GM12873 (cell line): ENCODE results near the gene LDLRAD4.

Experiments used
- TF ChIP-seq, protein P1 (sequence below): IDR thresholded peaks from 2 replicates; pipeline ENCODE4 v1.5.1; 2012; ENCODE audit warnings: low read depth, mild to moderate bottlenecking, moderate library complexity, low read length, control low read depth; ENCODE audit not compliant: insufficient read depth; ENCODE audit errors: missing control alignments

Gene LDLRAD4

DNA sequence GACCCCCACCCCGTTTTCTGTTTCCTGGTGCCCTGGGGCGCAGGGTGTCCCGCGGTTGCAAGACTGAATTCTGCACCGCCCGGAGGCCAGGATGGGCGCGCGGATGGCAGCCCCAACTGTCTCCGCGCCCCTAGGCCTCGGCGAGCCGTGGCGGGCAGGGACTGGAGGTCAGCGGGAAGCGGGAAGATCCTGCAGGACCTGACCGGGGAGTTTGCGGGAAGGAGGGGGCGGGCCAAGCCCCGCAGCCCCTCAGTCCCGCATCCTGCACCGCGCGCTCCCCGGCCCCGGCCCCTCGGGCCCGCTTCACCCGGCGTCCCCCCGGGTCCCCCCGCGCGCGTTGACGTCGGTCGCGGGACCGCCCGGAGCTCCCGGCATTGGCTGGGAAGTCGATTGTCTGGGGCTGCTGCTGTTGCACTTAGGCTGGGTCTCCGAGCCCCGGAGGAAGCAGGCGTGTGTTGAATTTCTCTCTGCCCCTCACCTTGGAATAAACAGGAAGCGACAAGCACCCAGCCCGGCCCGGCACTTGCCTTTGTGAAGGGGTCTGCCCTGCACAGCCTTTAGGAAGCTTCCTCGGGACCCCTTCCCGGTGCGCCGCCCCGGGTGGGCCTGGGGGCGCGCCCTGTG lies at the start of gene LDLRAD4:
LDLRAD4 (plus strand) TSS at position 393 of the 624 bp plus-strand sequence.
- TF ChIP-seq, protein P1, sequence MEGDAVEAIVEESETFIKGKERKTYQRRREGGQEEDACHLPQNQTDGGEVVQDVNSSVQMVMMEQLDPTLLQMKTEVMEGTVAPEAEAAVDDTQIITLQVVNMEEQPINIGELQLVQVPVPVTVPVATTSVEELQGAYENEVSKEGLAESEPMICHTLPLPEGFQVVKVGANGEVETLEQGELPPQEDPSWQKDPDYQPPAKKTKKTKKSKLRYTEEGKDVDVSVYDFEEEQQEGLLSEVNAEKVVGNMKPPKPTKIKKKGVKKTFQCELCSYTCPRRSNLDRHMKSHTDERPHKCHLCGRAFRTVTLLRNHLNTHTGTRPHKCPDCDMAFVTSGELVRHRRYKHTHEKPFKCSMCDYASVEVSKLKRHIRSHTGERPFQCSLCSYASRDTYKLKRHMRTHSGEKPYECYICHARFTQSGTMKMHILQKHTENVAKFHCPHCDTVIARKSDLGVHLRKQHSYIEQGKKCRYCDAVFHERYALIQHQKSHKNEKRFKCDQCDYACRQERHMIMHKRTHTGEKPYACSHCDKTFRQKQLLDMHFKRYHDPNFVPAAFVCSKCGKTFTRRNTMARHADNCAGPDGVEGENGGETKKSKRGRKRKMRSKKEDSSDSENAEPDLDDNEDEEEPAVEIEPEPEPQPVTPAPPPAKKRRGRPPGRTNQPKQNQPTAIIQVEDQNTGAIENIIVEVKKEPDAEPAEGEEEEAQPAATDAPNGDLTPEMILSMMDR, result no peak

DNA sequence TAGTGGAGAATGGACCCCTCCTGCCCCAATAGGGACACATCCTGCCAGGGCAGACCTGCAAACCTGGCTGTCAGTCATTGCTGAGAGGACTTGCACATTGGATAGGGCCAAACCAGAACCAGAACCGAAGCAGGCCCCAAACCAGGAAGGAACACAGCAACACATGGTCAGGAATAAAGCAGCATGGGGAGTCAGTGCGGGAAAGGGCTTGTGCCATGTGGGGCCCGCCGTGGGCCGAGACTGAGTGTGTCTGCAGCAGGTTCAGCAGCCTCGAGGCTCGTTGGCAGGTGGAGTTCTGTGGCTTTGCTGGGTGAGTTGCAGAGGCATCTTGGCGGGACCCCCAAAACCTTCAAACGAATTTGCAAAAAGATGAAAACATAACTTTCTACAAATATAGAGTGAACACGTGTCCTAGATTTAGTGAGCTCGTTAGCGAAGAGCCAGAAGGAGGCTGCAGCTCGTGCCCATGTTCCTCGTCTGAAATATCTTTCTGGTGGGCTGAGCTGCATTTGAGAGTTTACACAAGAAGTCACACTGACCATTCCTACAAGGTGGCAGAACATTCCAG lies 44.9 kb upstream of the LDLRAD4 start:
- TF ChIP-seq, protein P1, result no peak

DNA sequence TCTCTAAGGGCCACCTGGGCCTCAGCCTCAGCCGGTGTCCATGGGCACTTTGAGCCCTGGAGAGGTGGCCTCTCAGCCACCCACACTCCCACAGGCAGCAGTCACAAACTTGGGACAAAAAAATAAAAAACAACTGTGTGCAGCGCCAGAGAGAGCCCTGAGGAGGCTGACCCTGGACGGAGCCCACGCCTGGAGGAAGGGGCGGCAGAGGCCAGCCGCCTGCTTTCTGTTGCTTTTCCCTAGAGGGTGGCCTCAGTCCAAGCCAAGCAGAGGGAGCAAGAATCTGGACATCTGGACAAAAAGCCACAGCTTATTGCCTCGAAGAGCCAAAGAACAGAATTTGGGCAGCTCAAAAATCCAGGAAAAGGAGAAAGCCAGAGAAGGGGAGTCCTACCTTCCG lies 43.3 kb upstream of the LDLRAD4 start:
- TF ChIP-seq, protein P1, result no peak

DNA sequence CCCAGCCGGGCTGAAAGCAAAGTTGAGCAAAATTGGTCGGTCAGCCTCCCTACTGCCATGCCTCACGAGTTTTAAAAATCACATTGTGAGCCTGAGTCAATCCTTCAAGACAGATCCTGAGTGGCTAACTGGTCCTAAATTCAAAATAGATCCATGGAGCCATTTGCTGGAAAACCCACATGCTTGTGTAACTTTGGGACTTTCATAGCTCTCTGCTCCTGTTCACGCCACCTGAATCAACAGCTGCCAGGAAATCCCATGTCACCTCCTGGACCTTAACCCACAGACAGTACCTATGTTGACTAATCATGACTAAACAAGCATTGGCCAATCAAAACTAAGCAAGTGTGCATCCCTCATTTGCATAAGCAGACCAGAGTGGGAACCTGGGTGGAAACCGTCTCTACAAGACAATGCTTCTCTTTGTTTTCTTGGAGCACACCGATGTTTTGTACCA lies 42.8 kb upstream of the LDLRAD4 start:
- TF ChIP-seq, protein P1, result no peak

DNA sequence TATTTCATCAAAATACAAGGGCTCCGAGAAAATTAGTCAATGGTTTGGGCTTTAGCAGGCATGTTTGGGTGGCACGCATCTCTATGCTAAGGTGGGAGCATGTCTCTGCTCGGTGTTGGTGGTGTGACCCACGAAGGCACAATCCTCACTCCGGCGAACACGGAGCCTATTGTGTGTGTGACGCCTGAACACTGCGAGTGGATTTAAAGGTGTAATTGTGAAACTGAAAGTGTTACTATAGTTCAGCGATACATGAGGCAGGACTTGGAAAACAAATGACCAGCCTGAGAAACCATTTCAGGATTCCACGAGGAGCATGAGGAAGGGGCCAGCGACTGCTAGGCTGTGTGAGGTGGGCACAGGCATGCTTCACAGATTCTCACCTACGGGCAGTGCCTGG lies 41.7 kb upstream of the LDLRAD4 start:
- TF ChIP-seq, protein P1, result no peak

DNA sequence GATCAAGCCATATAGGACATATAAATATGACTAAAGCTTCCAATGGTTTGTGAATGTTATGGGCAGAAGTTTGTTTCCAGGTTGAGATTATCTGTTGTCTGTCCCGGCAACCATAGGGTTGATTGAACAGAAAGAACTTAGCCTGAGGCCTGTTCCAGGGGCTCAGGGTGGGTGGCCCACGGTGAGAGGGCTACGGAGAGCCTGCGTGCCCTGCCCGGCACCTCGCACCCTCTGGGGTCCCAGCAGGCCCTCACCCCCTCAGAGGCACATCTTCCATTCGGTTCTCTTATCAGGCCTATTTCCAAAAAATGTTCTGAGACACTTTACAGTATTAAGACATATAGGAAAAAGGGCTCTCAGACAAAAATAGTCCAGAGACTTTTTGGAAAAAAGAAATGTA lies 40.4 kb upstream of the LDLRAD4 start:
- TF ChIP-seq, protein P1, result no peak

DNA sequence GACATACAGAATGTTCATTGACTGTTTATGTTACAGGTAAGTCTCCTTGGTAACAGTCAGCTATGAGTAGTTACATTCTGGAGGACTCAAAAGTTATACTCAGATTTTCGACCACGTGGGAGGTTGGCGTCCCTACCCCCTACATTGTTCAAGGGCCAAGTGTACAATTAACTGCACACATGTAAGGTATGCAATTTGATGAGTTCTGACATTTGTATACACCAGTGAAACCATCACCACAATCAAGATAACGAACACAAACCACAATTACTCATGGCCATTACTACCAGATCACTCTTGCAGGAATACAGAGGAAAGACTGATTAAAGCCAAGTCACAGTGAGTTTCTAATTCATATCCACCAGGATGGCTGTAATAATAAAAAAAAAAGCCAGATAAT lies 39.6 kb upstream of the LDLRAD4 start:
- TF ChIP-seq, protein P1, result no peak
